CD4-positive, alpha-beta T cell treated with Interleukin-21 for 1 hour (primary cell): Measurements from ENCODE around the gene ATMIN.

Experiments used
- DNase-seq: peaks from one replicate; pipeline ENCODE4 v3.0.0-alpha.2; 2020

ATMIN gene

GRCh38 chr16:81073560-81074330 lies 38.1 kb downstream of the ATMIN start:
- DNase-seq = no peak

DNA sequence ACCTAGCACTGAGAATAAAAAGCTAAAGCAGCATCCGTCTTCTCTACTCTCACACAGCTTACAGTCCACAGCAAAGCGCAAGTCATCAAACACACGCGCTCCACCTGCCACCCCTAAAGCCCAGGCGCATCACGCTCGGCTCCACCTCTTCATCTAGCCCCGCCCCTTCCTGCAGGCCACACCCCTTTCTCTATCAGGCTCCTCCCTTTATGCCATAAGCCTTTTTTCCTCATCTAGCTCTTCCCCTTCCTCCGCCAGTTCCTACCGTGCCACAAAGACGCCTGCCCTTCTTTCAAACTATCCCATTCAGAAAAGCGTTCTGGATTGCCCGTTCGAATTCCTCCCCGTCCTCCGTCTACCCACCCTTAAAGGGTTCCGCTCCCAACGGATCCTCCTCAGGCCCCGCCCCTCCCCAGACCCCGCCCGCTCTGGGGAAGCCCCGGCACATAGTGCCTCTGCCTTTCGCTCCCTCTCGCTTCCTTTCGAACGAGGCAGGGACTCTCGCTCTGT lies 41.0 kb downstream of the ATMIN start:
- DNase-seq = peak; percentile 94

DNA sequence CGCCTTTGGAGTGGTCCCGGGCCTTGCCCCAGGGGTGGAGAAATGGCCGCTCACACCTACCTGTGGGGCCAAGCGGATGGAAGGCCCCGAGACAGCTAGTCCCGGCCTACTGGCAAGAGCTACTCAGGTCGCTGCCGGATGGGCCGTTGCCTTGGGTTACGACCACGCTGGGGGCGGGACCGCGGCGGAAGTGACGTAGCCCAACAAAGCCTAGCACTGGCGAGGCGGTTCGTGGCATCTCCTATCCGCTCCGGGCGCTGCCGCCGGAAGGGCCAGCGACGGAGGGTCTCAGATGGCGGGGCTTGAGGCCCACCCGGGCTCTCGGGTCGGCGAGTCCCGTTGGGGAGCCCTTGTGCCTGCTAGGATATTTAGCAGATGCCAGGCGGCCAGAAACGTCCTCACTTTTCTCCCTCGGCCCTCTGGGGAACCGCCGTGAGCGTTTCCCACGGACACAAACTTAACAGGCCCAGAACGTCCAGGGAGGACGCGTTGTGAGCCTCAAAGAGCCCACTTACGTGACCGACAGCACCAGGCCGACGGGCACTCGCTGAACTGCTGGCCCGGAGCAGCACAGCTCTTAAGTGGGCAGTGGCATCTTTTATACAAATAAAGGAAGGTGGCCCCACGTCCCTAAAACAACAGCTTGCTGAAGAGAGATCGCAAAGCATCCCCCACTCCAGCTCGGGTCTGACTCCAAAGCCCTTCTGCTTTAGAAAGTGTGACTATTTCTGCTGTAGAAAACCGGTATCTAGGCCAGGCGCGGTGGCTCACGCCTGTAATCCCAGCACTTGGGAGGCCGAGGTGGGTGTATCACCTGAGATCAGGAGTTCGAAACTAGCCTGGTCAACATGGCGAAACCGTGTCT lies 41.7 kb downstream of the ATMIN start, which contains the start of gene C16orf46:
Gene C16orf46, minus strand, starts transcription at position 163 of the 865 bp plus-strand sequence. CDS start 13,283 bp downstream, outside the sequence.
- peak; percentile 96 for DNase-seq

- DNase-seq = no peak
Observed at GRCh38 chr16:81080233-81080632, 44.6 kb downstream of the ATMIN start.

GRCh38 chr16:81081014-81081413 lies 45.4 kb downstream of the ATMIN start:
- no peak for DNase-seq

DNA sequence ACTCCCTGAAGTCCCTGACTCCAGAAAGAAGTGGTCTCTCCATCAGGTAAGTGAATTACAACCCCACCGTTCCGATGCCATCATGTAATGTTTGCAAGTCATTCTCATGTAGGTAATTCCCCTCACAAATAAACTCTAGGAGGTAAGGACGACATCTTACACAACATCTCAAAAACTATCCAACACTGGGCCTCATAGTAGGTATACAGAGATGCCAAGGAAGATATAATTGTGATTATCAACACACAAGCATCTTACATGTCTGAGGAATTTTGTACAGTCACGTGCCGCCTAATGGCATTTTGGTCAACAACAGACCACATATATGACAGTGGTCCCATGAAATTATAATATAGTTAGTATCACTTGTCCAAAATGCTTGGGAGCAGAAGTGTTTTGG lies 53.2 kb downstream of the ATMIN start:
- no peak for DNase-seq

- DNase-seq = no peak
Observed at GRCh38 chr16:81094771-81095251, 59.2 kb downstream of the ATMIN start.

DNA sequence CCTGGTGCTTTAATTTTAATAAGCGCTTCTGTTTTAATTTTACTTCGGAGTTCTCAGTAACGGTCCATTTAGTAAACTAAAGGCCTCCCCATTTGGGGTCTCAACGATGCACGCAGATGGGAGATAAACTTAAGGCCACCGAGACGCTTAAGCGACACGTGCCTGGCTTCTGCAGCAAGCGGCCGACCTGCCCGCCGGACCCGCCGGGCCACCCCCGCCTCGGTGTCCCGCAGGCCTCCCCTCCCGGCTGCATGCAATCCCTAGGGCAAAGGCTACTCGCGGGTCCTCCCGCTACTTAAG lies 60.0 kb downstream of the ATMIN start:
- no peak for DNase-seq

- DNase-seq = peak; percentile 99
Observed at GRCh38 chr16:81095953-81096714, 60.5 kb downstream of the ATMIN start, which contains the start of gene GCSH. Gene GCSH, minus strand, starts transcription at chr16:81096395. Its CDS starts 117 bp downstream, at chr16:81096278.

DNA sequence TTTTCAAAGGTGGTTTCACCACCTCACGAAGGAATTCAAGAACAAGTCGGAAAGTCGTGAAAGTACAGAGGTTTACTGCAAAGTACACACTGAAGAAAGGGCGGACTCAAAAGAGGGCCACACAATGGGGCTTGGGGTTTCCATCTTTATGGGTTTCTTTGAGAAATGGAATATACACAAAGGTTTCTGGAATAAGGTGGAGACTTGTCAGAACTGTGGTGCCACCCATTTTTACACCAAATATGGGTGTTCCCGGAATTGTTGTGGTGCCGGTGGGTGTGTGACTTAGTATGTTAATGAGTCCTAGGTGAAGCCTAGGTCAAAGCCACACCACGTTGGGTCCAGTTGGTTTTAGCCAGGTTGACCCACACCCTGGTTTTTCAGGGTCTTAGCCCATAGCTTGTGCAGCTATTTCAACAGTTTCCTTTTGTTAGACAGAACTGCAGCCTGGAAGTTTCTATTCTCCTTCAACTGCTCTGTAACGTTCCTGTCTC lies 61.1 kb downstream of the ATMIN start:
- no peak for DNase-seq
